MG63 (cell line): ENCODE measurements around the gene ZNF234. TPM values are rescaled to one million over a fixed set of nuclear protein-coding genes. Genes with fewer than 3 reads are reported as not detected.
"Not testable (repeated sequence)": the region's sequence is repeated elsewhere in the genome, so short reads cannot be mapped to it uniquely, and the experiment has no call there.

Experiments used
- DNase-seq: peaks from one replicate; pipeline ENCODE4 v3.0.0-alpha.2; 2020
- H3K27me3 ChIP-seq: fragments of 250-450 bp; sonication (Bioruptor Pico); 2 replicates; pipeline ENCODE4 v1.5.1; 2020; ENCODE audit warnings: mild to moderate bottlenecking, moderate library complexity
- H3K36me3 ChIP-seq: fragments of 250-450 bp; sonication (Bioruptor Pico); 2 replicates; pipeline ENCODE4 v1.5.1; 2020; ENCODE audit warnings: mild to moderate bottlenecking, moderate library complexity
- H3K4me3 ChIP-seq: fragments of 250-450 bp; sonication (Bioruptor Pico); 2 replicates; pipeline ENCODE4 v1.5.1; 2020; ENCODE audit warnings: mild to moderate bottlenecking, moderate library complexity
- H3K9me3 ChIP-seq: fragments of 250-450 bp; sonication (Bioruptor Pico); 2 replicates; pipeline ENCODE4 v1.5.1; 2020; ENCODE audit warnings: mild to moderate bottlenecking, moderate library complexity
- total RNA-seq: library from RNA; depleted of rRNA; stranded (reverse); fragments of >200 nt; shearing (Covaris generic); gene quantifications from 2 replicates; pipeline ENCODE4 v1.2.3, GENCODE V29; 2014; ENCODE audit warnings: low replicate concordance; rRNA removed

ZNF234 gene
- total RNA-seq: 3.9 and 10.0 TPM in 2 replicates

- H3K4me3 ChIP-seq: peak within 1 kb of the TSS; percentile 82
- no peaks in the 10 kb centered on the region for H3K27me3 ChIP-seq
- peaks cover 26% of the 10 kb centered on the region for H3K36me3 ChIP-seq
- peaks cover 8% of the 10 kb centered on the region for H3K9me3 ChIP-seq
- peak; percentile 88 for DNase-seq
Observed at GRCh38 chr19:44141191-44142058, at the start of gene ZNF234. ZNF234 (plus strand) TSS chr19:44141554; CDS start chr19:44144633, 3,079 bp downstream.

- Histone ChIP-seq H3K9me3 (no peaks in the 10 kb centered on the region; the same call in 1 of the 2 replicates), H3K4me3 (no peak overlapping the region), H3K27me3 (no peaks in the 10 kb centered on the region), H3K36me3 (peaks cover 7% of the 10 kb centered on the region)
- no peak for DNase-seq
Observed at GRCh38 chr19:44092108-44092507, 49.2 kb upstream of the ZNF234 start.

- peak; percentile 95 for DNase-seq
- Histone ChIP-seq H3K9me3 (peaks cover 3% of the 10 kb centered on the region; the same call in 1 of the 2 replicates), H3K27me3 (no peaks in the 10 kb centered on the region), H3K4me3 (peak within 1 kb of the TSS; percentile 88), H3K36me3 (peaks cover 28% of the 10 kb centered on the region)
Observed at GRCh38 chr19:44093931-44094765, 47.2 kb upstream of the ZNF234 start, which contains the start of gene ZNF224. ZNF224 (plus strand) TSS chr19:44094361; CDS start chr19:44097874, 3,513 bp downstream.

GRCh38 chr19:44107751-44108150 lies 33.6 kb upstream of the ZNF234 start:
- H3K4me3 ChIP-seq: no peak overlapping the region
- peaks cover 48% of the 10 kb centered on the region for H3K36me3 ChIP-seq
- H3K9me3 ChIP-seq: peaks cover 26% of the 10 kb centered on the region
- DNase-seq: no peak
- H3K27me3 ChIP-seq: no peaks in the 10 kb centered on the region

GRCh38 chr19:44109458-44109857 lies 31.9 kb upstream of the ZNF234 start:
- H3K27me3 ChIP-seq: no peaks in the 10 kb centered on the region
- DNase-seq: no peak
- no peak overlapping the region for H3K4me3 ChIP-seq
- peaks cover 23% of the 10 kb centered on the region for H3K9me3 ChIP-seq
- H3K36me3 ChIP-seq: peaks cover 32% of the 10 kb centered on the region

GRCh38 chr19:44111910-44112463 lies 29.4 kb upstream of the ZNF234 start:
- H3K36me3 ChIP-seq: peaks cover 26% of the 10 kb centered on the region
- H3K4me3 ChIP-seq: peak overlapping the region; percentile 78
- H3K27me3 ChIP-seq: no peaks in the 10 kb centered on the region
- H3K9me3 ChIP-seq: peaks cover 17% of the 10 kb centered on the region
- no peak for DNase-seq

- DNase-seq: no peak
- Histone ChIP-seq H3K9me3 (peaks cover 17% of the 10 kb centered on the region), H3K36me3 (peaks cover 26% of the 10 kb centered on the region), H3K27me3 (no peaks in the 10 kb centered on the region), H3K4me3 (peak overlapping the region; percentile 78)
Observed at GRCh38 chr19:44112802-44113137, 28.6 kb upstream of the ZNF234 start.

GRCh38 chr19:44113138-44113783 lies 28.1 kb upstream of the ZNF234 start, which contains the start of gene ZNF225:
ZNF225 (plus strand) TSS chr19:44113399; CDS start chr19:44115828, 2,429 bp downstream.
- Histone ChIP-seq H3K4me3 (peak within 1 kb of the TSS; percentile 78), H3K27me3 (no peaks in the 10 kb centered on the region), H3K36me3 (peaks cover 26% of the 10 kb centered on the region), H3K9me3 (peaks cover 13% of the 10 kb centered on the region)
- DNase-seq: peak; percentile 98

- Histone ChIP-seq H3K36me3 (peaks cover 22% of the 10 kb centered on the region), H3K9me3 (peaks cover 7% of the 10 kb centered on the region), H3K4me3 (peak overlapping the region; percentile 78), H3K27me3 (no peaks in the 10 kb centered on the region)
- peak; percentile 5 for DNase-seq
Observed at GRCh38 chr19:44113784-44114390, 27.5 kb upstream of the ZNF234 start.

- Histone ChIP-seq H3K9me3 (peaks cover 11% of the 10 kb centered on the region), H3K36me3 (peaks cover 56% of the 10 kb centered on the region)
- DNase-seq, H3K27me3 ChIP-seq, H3K4me3 ChIP-seq: not testable (repeated sequence)
Observed at GRCh38 chr19:44121162-44121561, 20.2 kb upstream of the ZNF234 start.

GRCh38 chr19:44131955-44132354 lies 9.4 kb upstream of the ZNF234 start:
- Histone ChIP-seq H3K27me3 (no peaks in the 10 kb centered on the region), H3K4me3 (no peak overlapping the region), H3K36me3 (peaks cover 43% of the 10 kb centered on the region), H3K9me3 (peaks cover 31% of the 10 kb centered on the region)
- DNase-seq: no peak

GRCh38 chr19:44142059-44142433 lies 692 bp downstream of the ZNF234 start:
- peak; percentile 13 for DNase-seq
- Histone ChIP-seq H3K9me3 (peaks cover 4% of the 10 kb centered on the region), H3K36me3 (peaks cover 30% of the 10 kb centered on the region)

GRCh38 chr19:44149776-44150175 lies 8.4 kb downstream of the ZNF234 start:
- Histone ChIP-seq H3K27me3 (no peaks in the 10 kb centered on the region), H3K36me3 (peaks cover 81% of the 10 kb centered on the region), H3K9me3 (peaks cover 7% of the 10 kb centered on the region), H3K4me3 (no peak overlapping the region)
- DNase-seq: no peak

More at GRCh38 chr19:44142059-44142433, 692 bp downstream of the ZNF234 start:
- H3K27me3 ChIP-seq: no peaks in the 10 kb centered on the region
- H3K4me3 ChIP-seq: peak overlapping the region; percentile 82

- Histone ChIP-seq H3K4me3 (no peak overlapping the region), H3K36me3 (peaks cover 76% of the 10 kb centered on the region), H3K9me3 (peaks cover 20% of the 10 kb centered on the region), H3K27me3 (no peaks in the 10 kb centered on the region)
- DNase-seq: no peak
Observed at GRCh38 chr19:44151491-44151890, 10.1 kb downstream of the ZNF234 start.

GRCh38 chr19:44156475-44156874 lies 15.1 kb downstream of the ZNF234 start:
- no peak for DNase-seq
- no peaks in the 10 kb centered on the region for H3K27me3 ChIP-seq
- peaks cover 47% of the 10 kb centered on the region for H3K9me3 ChIP-seq
- peaks cover 50% of the 10 kb centered on the region for H3K36me3 ChIP-seq
- H3K4me3 ChIP-seq: no peak overlapping the region

- Histone ChIP-seq H3K27me3 (no peaks in the 10 kb centered on the region), H3K36me3 (peaks cover 27% of the 10 kb centered on the region), H3K4me3 (no peak overlapping the region), H3K9me3 (peaks cover 28% of the 10 kb centered on the region)
- DNase-seq: no peak
Observed at GRCh38 chr19:44163789-44164188, 22.4 kb downstream of the ZNF234 start.
